Liver (tissue), 9 donors: ENCODE results near the gene MKS1. TPM values are rescaled to one million over a fixed set of nuclear protein-coding genes. Genes with fewer than 3 reads are reported as not detected.

Experiments used
- DNase-seq: peaks from one replicate; pipeline ENCODE4 v3.0.0-alpha.2; 2017; ENCODE audit warnings: low spot score
- H3K27ac ChIP-seq, 2 donors: one replicate each; pipeline ENCODE4 v1.7.0; 2013; ENCODE audit warnings: inconsistent platforms in 2 of 2, low read length in 2 of 2, control low read depth in 1 of 2, low read depth in 1 of 2, mild to moderate bottlenecking in 1 of 2
- H3K27me3 ChIP-seq, 4 donors: one replicate each; pipeline versions ENCODE4 v1.6.1 to v1.7.0; 2013; ENCODE audit warnings: low read length in 3 of 4, inconsistent platforms in 1 of 4, mild to moderate bottlenecking in 1 of 4, moderate library complexity in 1 of 4; ENCODE audit not compliant: control insufficient read depth in 4 of 4, insufficient read depth in 4 of 4
- H3K36me3 ChIP-seq, 4 donors: one replicate each; pipeline versions ENCODE4 v1.6.1 to v1.7.0; 2013; ENCODE audit warnings: low read length in 3 of 4, mild to moderate bottlenecking in 3 of 4, low read depth in 1 of 4, moderate library complexity in 1 of 4; ENCODE audit not compliant: control insufficient read depth in 4 of 4, insufficient read depth in 3 of 4
- H3K4me1 ChIP-seq, 4 donors: one replicate each; pipeline versions ENCODE4 v1.6.1 to v1.7.0; 2013; ENCODE audit warnings: low read length in 3 of 4, mild to moderate bottlenecking in 3 of 4, moderate library complexity in 1 of 4; ENCODE audit not compliant: control insufficient read depth in 4 of 4, insufficient read depth in 4 of 4
- H3K4me3 ChIP-seq, 3 donors: one replicate each; pipeline versions ENCODE4 v1.6.1 to v1.7.0; 2013; ENCODE audit warnings: low read length in 3 of 3, control low read depth in 1 of 3, low read depth in 1 of 3, mild to moderate bottlenecking in 1 of 3
- H3K9ac ChIP-seq, 2 donors: one replicate each; pipeline ENCODE4 v1.7.0; 2013; ENCODE audit warnings: low read length in 2 of 2, mild to moderate bottlenecking in 2 of 2, moderate library complexity in 2 of 2, control low read depth in 1 of 2, low read depth in 1 of 2
- H3K9me3 ChIP-seq, 4 donors: one replicate each; pipeline versions ENCODE4 v1.6.1 to v1.7.0; 2013; ENCODE audit warnings: low read length in 3 of 4; ENCODE audit not compliant: control insufficient read depth in 4 of 4
- EGR1 ChIP-seq, 2 donors: IDR thresholded peaks; 2 replicates each; pipeline ENCODE4 v1.6.1; 2016 to 2018; ENCODE audit warnings: antibody characterized with exemption in 2 of 2, low read depth in 2 of 2
- FOXA1 ChIP-seq: IDR thresholded peaks from 2 replicates; pipeline ENCODE4 v1.6.1; 2016; ENCODE audit warnings: antibody characterized with exemption
- FOXA2 ChIP-seq: IDR thresholded peaks from 2 replicates; pipeline ENCODE4 v1.6.1; 2016; ENCODE audit warnings: antibody characterized with exemption
- GABPA ChIP-seq, 2 donors: IDR thresholded peaks in 1 of 2; conservative IDR thresholded peaks in 1 of 2; 2 replicates each; pipeline ENCODE4 v1.6.1; 2016; ENCODE audit warnings: antibody characterized with exemption in 2 of 2, mild to moderate bottlenecking in 1 of 2, moderate library complexity in 1 of 2
- HNF4A ChIP-seq, 2 donors: conservative IDR thresholded peaks; 2 replicates each; pipeline ENCODE4 v1.6.1; 2016; ENCODE audit warnings: antibody characterized with exemption in 2 of 2, mild to moderate bottlenecking in 2 of 2
- HNF4G ChIP-seq: IDR thresholded peaks from 2 replicates; pipeline ENCODE4 v1.6.1; 2016; ENCODE audit warnings: antibody characterized with exemption
- JUND ChIP-seq, 2 donors: IDR thresholded peaks; 2 replicates each; pipeline ENCODE4 v1.6.1; 2016; ENCODE audit warnings: antibody characterized with exemption in 2 of 2
- NR2F2 ChIP-seq: IDR thresholded peaks from 2 replicates; pipeline ENCODE4 v1.6.1; 2016; ENCODE audit warnings: antibody characterized with exemption
- RAD21 ChIP-seq, 2 donors: IDR thresholded peaks; 2 replicates each; pipeline ENCODE4 v1.6.1; 2016; ENCODE audit warnings: antibody characterized with exemption in 2 of 2, mild to moderate bottlenecking in 2 of 2
- RXRA ChIP-seq, 2 donors: IDR thresholded peaks; 2 replicates each; pipeline ENCODE4 v1.6.1; 2017 to 2018; ENCODE audit warnings: antibody characterized with exemption in 2 of 2, mild to moderate bottlenecking in 1 of 2
- SP1 ChIP-seq: IDR thresholded peaks from 2 replicates; pipeline ENCODE4 v1.6.1; 2018; ENCODE audit warnings: antibody characterized with exemption, mild to moderate bottlenecking
- TAF1 ChIP-seq: conservative IDR thresholded peaks from 2 replicates; pipeline ENCODE4 v1.6.1; 2016; ENCODE audit warnings: antibody characterized with exemption, mild to moderate bottlenecking
- YY1 ChIP-seq: IDR thresholded peaks from 2 replicates; pipeline ENCODE4 v1.6.1; 2016; ENCODE audit warnings: antibody characterized with exemption, mild to moderate bottlenecking
- WGBS: extraction: QIAGEN DNeasy Blood & Tissue Kit; methylation state at CpG from one replicate; pipeline ENCODE4 v1.1.7; 2013; 5-methylcytosine and 5-hydroxymethylcytosine counted together
- polyA plus RNA-seq, 2 donors: library from polyadenylated mRNA; stranded (reverse) in 1 of 2; unstranded in 1 of 2; fragments of 200-250 nt in 1 of 2; fragments of >200 nt in 1 of 2; fragmentation: Nextera tagmentation in 1 of 2; extraction: Ambion mirVana in 1 of 2; gene quantifications; one replicate each; pipeline versions ENCODE4 v1.2.1 to v1.2.3, GENCODE V29; 2013 to 2015
- total RNA-seq, 2 donors: library from RNA; depleted of rRNA; stranded (reverse); fragments of >200 nt; gene quantifications; one replicate each; pipeline ENCODE4 v1.2.3, GENCODE V29; 2014
- TF ChIP-seq, protein P1 (sequence below): fragments of 150-350 bp; IDR thresholded peaks from 2 replicates; pipeline ENCODE4 v1.5.1; 2017; ENCODE audit warnings: improper control_type of control experiment, low read depth, low read length; ENCODE audit not compliant: missing input control
- TF ChIP-seq, protein P2 (sequence below): IDR thresholded peaks from 2 replicates; pipeline ENCODE4 v1.6.1; 2016; ENCODE audit warnings: antibody characterized with exemption, mild to moderate bottlenecking
- TF ChIP-seq, protein P3 (sequence below): IDR thresholded peaks from 2 replicates; pipeline ENCODE4 v1.6.1; 2016; ENCODE audit warnings: antibody characterized with exemption
- TF ChIP-seq, protein P4 (sequence below): IDR thresholded peaks from 2 replicates; pipeline ENCODE4 v1.6.1; 2016; ENCODE audit warnings: antibody characterized with exemption
- TF ChIP-seq, protein P5 (sequence below): IDR thresholded peaks from 2 replicates; pipeline ENCODE4 v1.6.1; 2016; ENCODE audit warnings: antibody characterized with exemption
- donor health status: healthy.
- donor health status: healthy.
- donor health status: healthy.
- donor health status: healthy.
- donor health status: healthy.

MKS1 gene
- total and polyA plus RNA-seq, 4 donors: 4.4 to 7.9 (median 5.1) TPM

DNA sequence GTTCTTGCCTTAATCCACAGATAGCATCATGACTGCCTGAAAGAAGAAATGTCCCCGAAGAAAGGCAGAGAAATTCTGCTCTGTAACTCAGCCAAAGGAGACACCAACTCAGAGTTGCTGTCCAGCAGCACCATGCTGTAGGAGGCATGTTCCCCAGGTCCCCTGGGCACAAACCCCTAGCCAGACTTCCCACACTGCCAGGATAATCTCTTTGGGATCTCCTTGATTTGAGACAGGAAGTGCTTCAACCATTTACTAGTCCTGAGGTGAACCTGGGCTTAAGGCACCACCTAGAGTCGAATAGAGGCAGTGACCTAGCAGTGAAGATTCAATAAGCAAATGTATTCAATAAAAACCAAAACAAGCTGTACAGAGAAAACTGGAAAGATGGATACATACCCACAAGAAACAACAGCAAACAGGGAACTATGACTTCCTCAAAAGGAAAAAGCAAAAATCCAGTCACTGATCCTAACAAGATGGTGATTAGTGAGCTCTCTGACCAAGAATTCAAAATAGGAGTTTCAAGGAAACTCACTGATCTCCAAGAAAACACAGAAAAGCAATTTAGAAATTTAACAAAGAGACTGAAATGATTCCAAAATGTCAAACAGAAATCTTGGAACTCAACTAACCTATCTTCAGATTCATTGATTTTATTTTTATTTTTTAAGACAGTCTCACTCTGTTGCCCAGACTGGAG, 46.5 kb downstream of the MKS1 start:
- peaks cover 0 to 2% (median 0%) of the 10 kb centered on the region in 4 donors for H3K27me3 ChIP-seq
- no peaks in the 10 kb centered on the region for H3K4me1 ChIP-seq
- TF ChIP-seq RXRA (IDR thresholded peaks at IDR 0.05) (peak in 1 of 2 donors; percentile 28), RAD21 (IDR thresholded peaks at IDR 0.05) (peak; percentile 49 to 64), JUND (IDR thresholded peaks at IDR 0.05) (no peak)
- TF ChIP-seq, protein P1, sequence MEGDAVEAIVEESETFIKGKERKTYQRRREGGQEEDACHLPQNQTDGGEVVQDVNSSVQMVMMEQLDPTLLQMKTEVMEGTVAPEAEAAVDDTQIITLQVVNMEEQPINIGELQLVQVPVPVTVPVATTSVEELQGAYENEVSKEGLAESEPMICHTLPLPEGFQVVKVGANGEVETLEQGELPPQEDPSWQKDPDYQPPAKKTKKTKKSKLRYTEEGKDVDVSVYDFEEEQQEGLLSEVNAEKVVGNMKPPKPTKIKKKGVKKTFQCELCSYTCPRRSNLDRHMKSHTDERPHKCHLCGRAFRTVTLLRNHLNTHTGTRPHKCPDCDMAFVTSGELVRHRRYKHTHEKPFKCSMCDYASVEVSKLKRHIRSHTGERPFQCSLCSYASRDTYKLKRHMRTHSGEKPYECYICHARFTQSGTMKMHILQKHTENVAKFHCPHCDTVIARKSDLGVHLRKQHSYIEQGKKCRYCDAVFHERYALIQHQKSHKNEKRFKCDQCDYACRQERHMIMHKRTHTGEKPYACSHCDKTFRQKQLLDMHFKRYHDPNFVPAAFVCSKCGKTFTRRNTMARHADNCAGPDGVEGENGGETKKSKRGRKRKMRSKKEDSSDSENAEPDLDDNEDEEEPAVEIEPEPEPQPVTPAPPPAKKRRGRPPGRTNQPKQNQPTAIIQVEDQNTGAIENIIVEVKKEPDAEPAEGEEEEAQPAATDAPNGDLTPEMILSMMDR: peak; percentile 33
- TF ChIP-seq, protein P2, sequence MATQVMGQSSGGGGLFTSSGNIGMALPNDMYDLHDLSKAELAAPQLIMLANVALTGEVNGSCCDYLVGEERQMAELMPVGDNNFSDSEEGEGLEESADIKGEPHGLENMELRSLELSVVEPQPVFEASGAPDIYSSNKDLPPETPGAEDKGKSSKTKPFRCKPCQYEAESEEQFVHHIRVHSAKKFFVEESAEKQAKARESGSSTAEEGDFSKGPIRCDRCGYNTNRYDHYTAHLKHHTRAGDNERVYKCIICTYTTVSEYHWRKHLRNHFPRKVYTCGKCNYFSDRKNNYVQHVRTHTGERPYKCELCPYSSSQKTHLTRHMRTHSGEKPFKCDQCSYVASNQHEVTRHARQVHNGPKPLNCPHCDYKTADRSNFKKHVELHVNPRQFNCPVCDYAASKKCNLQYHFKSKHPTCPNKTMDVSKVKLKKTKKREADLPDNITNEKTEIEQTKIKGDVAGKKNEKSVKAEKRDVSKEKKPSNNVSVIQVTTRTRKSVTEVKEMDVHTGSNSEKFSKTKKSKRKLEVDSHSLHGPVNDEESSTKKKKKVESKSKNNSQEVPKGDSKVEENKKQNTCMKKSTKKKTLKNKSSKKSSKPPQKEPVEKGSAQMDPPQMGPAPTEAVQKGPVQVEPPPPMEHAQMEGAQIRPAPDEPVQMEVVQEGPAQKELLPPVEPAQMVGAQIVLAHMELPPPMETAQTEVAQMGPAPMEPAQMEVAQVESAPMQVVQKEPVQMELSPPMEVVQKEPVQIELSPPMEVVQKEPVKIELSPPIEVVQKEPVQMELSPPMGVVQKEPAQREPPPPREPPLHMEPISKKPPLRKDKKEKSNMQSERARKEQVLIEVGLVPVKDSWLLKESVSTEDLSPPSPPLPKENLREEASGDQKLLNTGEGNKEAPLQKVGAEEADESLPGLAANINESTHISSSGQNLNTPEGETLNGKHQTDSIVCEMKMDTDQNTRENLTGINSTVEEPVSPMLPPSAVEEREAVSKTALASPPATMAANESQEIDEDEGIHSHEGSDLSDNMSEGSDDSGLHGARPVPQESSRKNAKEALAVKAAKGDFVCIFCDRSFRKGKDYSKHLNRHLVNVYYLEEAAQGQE: peak; percentile 60
- no peak for DNase-seq
- H3K9me3 ChIP-seq: no peaks in the 10 kb centered on the region
- H3K4me3 ChIP-seq: no peak overlapping the region
- no peak overlapping the region for H3K9ac ChIP-seq
- H3K36me3 ChIP-seq: no peaks in the 10 kb centered on the region
- WGBS: 39% methylated on average over 2 of the region's 2 CpGs
- H3K27ac ChIP-seq: no peak overlapping the region

DNA sequence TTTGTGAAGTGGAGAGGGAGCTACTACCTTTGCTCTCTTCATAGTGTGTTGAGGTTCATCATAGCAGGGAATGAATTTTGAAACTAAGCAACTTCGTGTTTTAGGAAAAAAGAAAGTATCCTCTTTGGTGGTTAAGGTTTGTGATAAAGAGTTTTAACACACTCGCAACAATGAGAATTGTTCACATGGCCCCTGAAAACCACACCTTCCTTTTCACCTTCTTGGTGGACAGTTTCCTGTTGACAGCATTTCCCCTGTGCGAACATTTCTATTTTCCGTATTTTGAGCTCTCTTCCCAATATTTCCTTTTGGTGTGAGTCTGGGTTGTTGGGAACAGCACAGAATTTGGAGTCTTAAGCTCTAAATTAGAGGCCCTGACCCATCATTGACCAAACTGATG, 48.4 kb downstream of the MKS1 start:
- Histone ChIP-seq H3K9me3 (no peaks in the 10 kb centered on the region), H3K9ac (no peak overlapping the region), H3K27ac (no peak overlapping the region), H3K36me3 (no peaks in the 10 kb centered on the region), H3K4me1 (no peaks in the 10 kb centered on the region), H3K27me3 (peaks cover 0 to 4% (median 0%) of the 10 kb centered on the region in 4 donors), H3K4me3 (no peak overlapping the region)
- 58% methylated on average over 4 of the region's 4 CpGs for WGBS
- no peak for TF ChIP-seq GABPA (IDR thresholded peaks at IDR 0.05 in 1 of 2, conservative IDR thresholded peaks at IDR 0.05 in 1 of 2)
- no peak for TF ChIP-seq RAD21 (IDR thresholded peaks at IDR 0.05)
- no peak for TF ChIP-seq HNF4A (conservative IDR thresholded peaks at IDR 0.05)
- no peak for TF ChIP-seq FOXA2
- TF ChIP-seq, protein P3, sequence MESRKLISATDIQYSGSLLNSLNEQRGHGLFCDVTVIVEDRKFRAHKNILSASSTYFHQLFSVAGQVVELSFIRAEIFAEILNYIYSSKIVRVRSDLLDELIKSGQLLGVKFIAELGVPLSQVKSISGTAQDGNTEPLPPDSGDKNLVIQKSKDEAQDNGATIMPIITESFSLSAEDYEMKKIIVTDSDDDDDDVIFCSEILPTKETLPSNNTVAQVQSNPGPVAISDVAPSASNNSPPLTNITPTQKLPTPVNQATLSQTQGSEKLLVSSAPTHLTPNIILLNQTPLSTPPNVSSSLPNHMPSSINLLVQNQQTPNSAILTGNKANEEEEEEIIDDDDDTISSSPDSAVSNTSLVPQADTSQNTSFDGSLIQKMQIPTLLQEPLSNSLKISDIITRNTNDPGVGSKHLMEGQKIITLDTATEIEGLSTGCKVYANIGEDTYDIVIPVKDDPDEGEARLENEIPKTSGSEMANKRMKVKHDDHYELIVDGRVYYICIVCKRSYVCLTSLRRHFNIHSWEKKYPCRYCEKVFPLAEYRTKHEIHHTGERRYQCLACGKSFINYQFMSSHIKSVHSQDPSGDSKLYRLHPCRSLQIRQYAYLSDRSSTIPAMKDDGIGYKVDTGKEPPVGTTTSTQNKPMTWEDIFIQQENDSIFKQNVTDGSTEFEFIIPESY: no peak
- TF ChIP-seq HNF4G: no peak
- TF ChIP-seq, protein P1: no peak
- TF ChIP-seq SP1: no peak
- TF ChIP-seq, protein P4, sequence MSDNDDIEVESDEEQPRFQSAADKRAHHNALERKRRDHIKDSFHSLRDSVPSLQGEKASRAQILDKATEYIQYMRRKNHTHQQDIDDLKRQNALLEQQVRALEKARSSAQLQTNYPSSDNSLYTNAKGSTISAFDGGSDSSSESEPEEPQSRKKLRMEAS: no peak
- TF ChIP-seq YY1: no peak
- no peak for TF ChIP-seq EGR1 (IDR thresholded peaks at IDR 0.05; ENCODE audit: low read depth in 2 of 2)
- no peak for TF ChIP-seq NR2F2
- TF ChIP-seq, protein P5, sequence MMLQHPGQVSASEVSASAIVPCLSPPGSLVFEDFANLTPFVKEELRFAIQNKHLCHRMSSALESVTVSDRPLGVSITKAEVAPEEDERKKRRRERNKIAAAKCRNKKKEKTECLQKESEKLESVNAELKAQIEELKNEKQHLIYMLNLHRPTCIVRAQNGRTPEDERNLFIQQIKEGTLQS: no peak
- no peak for TF ChIP-seq TAF1
- TF ChIP-seq FOXA1: no peak
- TF ChIP-seq JUND (IDR thresholded peaks at IDR 0.05): no peak
- TF ChIP-seq, protein P2: no peak
- DNase-seq: no peak
